ENCODE data around the gene KDM4B.
A peak's percentile ranks its signal among the peaks of the same experiment; 100 is the strongest.
"Not testable (repeated sequence)": the region's sequence is repeated elsewhere in the genome, so short reads cannot be mapped to it uniquely, and the experiment has no call there.

The KDM4B gene

GRCh38 chr19:5024282-5024681, 55.4 kb downstream of the KDM4B start:
- no peak for TF ChIP-seq FOXK2 (IDR thresholded peaks at IDR 0.05)
- TF ChIP-seq, protein P1, sequence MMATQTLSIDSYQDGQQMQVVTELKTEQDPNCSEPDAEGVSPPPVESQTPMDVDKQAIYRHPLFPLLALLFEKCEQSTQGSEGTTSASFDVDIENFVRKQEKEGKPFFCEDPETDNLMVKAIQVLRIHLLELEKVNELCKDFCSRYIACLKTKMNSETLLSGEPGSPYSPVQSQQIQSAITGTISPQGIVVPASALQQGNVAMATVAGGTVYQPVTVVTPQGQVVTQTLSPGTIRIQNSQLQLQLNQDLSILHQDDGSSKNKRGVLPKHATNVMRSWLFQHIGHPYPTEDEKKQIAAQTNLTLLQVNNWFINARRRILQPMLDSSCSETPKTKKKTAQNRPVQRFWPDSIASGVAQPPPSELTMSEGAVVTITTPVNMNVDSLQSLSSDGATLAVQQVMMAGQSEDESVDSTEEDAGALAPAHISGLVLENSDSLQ (IDR thresholded peaks at IDR 0.05), result no peak
- TF ChIP-seq TARDBP (IDR thresholded peaks at IDR 0.05), result no peak
- TF ChIP-seq FOXA1 (IDR thresholded peaks at IDR 0.05), result no peak
- TF ChIP-seq NFRKB (IDR thresholded peaks at IDR 0.05), result no peak
- no peak for TF ChIP-seq FOXM1 (IDR thresholded peaks at IDR 0.05; ENCODE audit: borderline replicate concordance)
- no peak for TF ChIP-seq ZNF384 (IDR thresholded peaks at IDR 0.05)
- no peak for TF ChIP-seq BHLHE40 (IDR thresholded peaks at IDR 0.05; ENCODE audit: borderline replicate concordance)
- CTCF ChIA-PET, result no interaction called here
- DNase-seq (ENCODE audit: extremely low spot score), result no peak
- POLR2A ChIA-PET, result no interaction called here

DNA sequence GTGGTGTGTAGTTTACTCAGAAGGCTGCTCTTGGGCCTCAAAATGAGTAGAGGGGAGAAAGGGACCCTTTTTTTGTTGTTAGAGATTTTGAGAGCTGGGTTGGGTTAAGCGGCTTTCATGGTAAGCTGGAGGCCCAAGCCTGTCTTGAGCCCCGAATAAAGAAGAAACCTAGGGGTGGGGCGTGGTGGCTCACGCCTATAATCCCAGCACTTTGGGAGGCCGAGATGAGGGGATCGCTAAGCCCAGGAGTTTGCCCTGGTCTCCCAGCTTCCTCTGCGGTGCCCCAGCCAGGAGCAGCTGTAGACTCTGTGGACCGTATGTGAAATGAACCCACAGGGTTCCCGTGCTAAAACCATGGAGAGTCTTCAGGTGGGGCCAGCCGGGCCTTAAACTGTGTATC, 56.1 kb downstream of the KDM4B start:
- POLR2A ChIA-PET, result no interaction called here
- TF ChIP-seq ARNT (IDR thresholded peaks at IDR 0.05), result no peak
- TF ChIP-seq SP1 (IDR thresholded peaks at IDR 0.05), result no peak
- TF ChIP-seq ZNF384 (IDR thresholded peaks at IDR 0.05), result no peak
- TF ChIP-seq, protein P1 (IDR thresholded peaks at IDR 0.05), result no peak
- no peak for TF ChIP-seq TARDBP (IDR thresholded peaks at IDR 0.05)
- CTCF ChIA-PET, result interaction anchor here (0.5 kb wide), 1 partner anchor 10 kb away, joined by 3 read pairs; no protein-coding TSS in a partner anchor
- no peak for DNase-seq (ENCODE audit: extremely low spot score)

DNA sequence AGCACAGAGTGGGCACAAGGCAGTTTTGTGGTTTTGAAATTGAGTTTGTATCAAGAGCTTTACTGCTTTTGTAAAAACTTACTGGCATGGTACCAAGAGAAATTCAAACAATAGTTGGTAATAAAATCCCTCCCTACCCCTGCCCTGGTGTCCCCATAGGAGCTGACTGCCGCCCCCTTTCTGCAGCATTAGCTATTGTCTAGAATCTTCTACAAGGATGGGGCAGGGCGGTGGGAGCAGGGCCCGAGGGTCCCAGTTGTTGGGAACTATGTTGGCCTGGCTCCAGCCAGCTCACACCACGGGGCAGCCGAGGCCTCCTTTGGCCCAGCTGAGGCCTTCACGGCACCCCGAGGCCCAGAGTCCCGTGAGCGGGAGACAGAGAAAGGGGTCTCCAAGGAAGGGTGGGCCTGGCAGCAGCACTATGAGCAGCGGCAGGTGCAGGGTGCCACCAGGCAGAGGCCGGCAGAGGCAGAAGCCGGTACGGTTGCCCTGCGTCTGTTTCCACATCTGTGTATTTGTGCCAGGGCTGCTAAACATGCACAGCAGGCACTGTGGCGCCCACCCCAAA, 57.9 kb downstream of the KDM4B start:
- ChIA-PET CTCF (interaction anchor here (0.6 to 2.1 kb wide), 4 partner anchors 20 to 1923 kb away, joined by 3 to 7 read pairs (median 4); no protein-coding TSS in a partner anchor), POLR2A (interaction anchor here (1.5 kb wide), 1 partner anchor 9 kb away, joined by 3 read pairs; no protein-coding TSS in a partner anchor)
- DNase-seq (ENCODE audit: extremely low spot score), result no peak
- TF ChIP-seq CTBP1 (IDR thresholded peaks at IDR 0.05; ENCODE audit: borderline replicate concordance), result no peak
- TF ChIP-seq FOXM1 (IDR thresholded peaks at IDR 0.05; ENCODE audit: borderline replicate concordance), result no peak
- TF ChIP-seq LEF1 (IDR thresholded peaks at IDR 0.05; ENCODE audit: borderline replicate concordance), result no peak
- TF ChIP-seq ARNT (IDR thresholded peaks at IDR 0.05), result no peak
- TF ChIP-seq TARDBP (IDR thresholded peaks at IDR 0.05), result no peak
- no peak for TF ChIP-seq SUZ12 (IDR thresholded peaks at IDR 0.05)
- TF ChIP-seq ZNF384 (IDR thresholded peaks at IDR 0.05), result no peak
- no peak for TF ChIP-seq ELF4 (IDR thresholded peaks at IDR 0.05)
- TF ChIP-seq SP1 (IDR thresholded peaks at IDR 0.05), result no peak
- TF ChIP-seq FOXK2 (IDR thresholded peaks at IDR 0.05), result no peak
- TF ChIP-seq HDGF (IDR thresholded peaks at IDR 0.05; ENCODE audit: borderline replicate concordance), result no peak
- TF ChIP-seq BHLHE40 (IDR thresholded peaks at IDR 0.05; ENCODE audit: borderline replicate concordance), result no peak
- TF ChIP-seq FOXA1 (IDR thresholded peaks at IDR 0.05), result no peak
- TF ChIP-seq, protein P1 (IDR thresholded peaks at IDR 0.05), result no peak
- TF ChIP-seq L3MBTL2 (conservative IDR thresholded peaks at IDR 0.05), result no peak
- no peak for TF ChIP-seq NFRKB (IDR thresholded peaks at IDR 0.05)

DNA sequence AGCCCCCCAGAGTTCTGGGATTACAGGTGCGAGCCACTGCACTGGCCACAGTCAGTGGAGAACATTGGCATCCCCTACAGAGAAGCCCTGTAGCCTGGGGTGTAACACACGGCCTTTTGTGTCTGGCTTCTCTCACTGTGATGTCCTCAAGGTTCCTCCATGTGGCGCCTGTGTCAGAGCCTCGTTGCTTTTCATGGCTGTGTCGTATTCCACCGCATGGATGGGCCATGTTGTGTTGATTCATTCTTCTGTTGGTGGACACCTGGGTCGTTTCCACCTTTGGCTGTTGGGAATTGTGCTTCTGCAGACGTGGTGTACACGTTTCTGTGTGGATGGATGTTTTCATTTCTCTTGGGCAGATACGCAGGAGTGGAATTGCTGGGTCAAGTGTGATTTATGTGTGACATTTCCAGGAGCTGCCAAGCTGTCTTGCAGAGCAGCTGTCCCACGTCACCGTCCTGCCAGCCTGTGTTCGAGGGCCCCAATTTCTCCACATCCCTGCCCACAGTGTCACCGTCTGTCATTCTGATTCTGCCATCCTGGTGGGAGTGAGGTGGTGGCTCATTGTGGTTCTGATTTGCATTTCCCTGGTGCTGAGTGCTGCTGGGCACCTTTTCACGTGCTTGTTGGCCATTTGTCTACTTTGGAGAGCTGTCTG, 59.4 kb downstream of the KDM4B start:
- TF ChIP-seq ELF4 (IDR thresholded peaks at IDR 0.05), result no peak
- TF ChIP-seq, protein P1 (IDR thresholded peaks at IDR 0.05), result 0 out of 2 replicates have a peak, but pooled peaks have one; percentile 3
- CTCF ChIA-PET, result interaction anchor here (0.7 to 1.0 kb wide), 2 partner anchors 58 to 155 kb away, joined by 3 read pairs; no protein-coding TSS in a partner anchor
- no peak for DNase-seq (ENCODE audit: extremely low spot score)
- POLR2A ChIA-PET, result no interaction called here

- POLR2A ChIA-PET, CTCF ChIA-PET: not testable (repeated sequence)
- DNase-seq (ENCODE audit: extremely low spot score), result peak; percentile 76
These were observed 60.7 kb downstream of the KDM4B start for GRCh38 chr19:5029596-5029995.

- CTCF ChIA-PET, result interaction anchor here (1.1 to 2.0 kb wide), 5 partner anchors 15 to 221 kb away, joined by 3 to 11 read pairs (median 5); no protein-coding TSS in a partner anchor
- TF ChIP-seq SP1 (IDR thresholded peaks at IDR 0.05) (no peak), ZNF384 (IDR thresholded peaks at IDR 0.05) (no peak), ARNT (IDR thresholded peaks at IDR 0.05) (no peak)
- DNase-seq (ENCODE audit: extremely low spot score), result no peak
- POLR2A ChIA-PET, result no interaction called here
These were observed 61.4 kb downstream of the KDM4B start for GRCh38 chr19:5030136-5030820.
